WTC11 (cell line): ENCODE data around the gene TMEM221.

Experiments used
- GABPB1 ChIP-seq: sonication (generic); formaldehyde crosslinking; IDR thresholded peaks from 2 replicates; pipeline ENCODE4 v1.8.1; 2023; ENCODE audit warnings: mild to moderate bottlenecking, missing genetic modification reagents
- SMAD3 ChIP-seq: sonication (generic); formaldehyde crosslinking; IDR thresholded peaks from 2 replicates; pipeline ENCODE4 v1.8.0; 2022; ENCODE audit warnings: missing genetic modification reagents, mild to moderate bottlenecking, borderline replicate concordance
- ZNF263 ChIP-seq: sonication (generic); formaldehyde crosslinking; IDR thresholded peaks from 2 replicates; pipeline ENCODE4 v1.8.1; 2022; ENCODE audit warnings: low read depth, mild to moderate bottlenecking, moderate library complexity, missing genetic modification reagents
- TF ChIP-seq, protein P1 (sequence below): sonication (generic); formaldehyde crosslinking; IDR thresholded peaks from 2 replicates; pipeline ENCODE4 v1.8.1; 2022; ENCODE audit warnings: mild to moderate bottlenecking, moderate library complexity, missing genetic modification reagents
- TF ChIP-seq, protein P2 (sequence below): fragments of 200-600 bp; IDR thresholded peaks from 2 replicates; pipeline ENCODE4 v1.8.0; 2022; ENCODE audit warnings: antibody characterized with exemption
- TF ChIP-seq, protein P3 (sequence below): sonication (generic); formaldehyde crosslinking; IDR thresholded peaks from 2 replicates; pipeline ENCODE4 v1.8.0; 2022; ENCODE audit warnings: mild to moderate bottlenecking, missing genetic modification reagents

DNA sequence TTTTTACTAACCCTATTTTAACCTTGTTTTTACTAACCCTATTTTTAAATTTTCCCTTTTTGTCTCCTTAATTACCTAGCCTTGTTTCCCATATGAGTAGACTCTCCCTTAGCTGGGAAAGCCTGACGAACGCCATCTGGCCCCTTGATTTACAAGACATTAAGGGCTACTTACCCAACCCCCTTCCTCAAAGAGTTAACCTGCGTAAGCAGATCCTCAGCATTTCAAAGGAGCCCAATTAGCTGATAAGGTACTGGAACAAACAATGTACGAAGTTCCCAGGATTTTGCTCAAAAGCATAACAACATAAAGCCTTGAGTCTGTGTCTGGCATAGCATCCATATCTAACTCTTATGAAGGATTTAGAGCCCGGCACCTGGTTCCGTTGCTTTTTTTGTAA lies 33.3 kb downstream of the TMEM221 start:
- TF ChIP-seq, protein P1, sequence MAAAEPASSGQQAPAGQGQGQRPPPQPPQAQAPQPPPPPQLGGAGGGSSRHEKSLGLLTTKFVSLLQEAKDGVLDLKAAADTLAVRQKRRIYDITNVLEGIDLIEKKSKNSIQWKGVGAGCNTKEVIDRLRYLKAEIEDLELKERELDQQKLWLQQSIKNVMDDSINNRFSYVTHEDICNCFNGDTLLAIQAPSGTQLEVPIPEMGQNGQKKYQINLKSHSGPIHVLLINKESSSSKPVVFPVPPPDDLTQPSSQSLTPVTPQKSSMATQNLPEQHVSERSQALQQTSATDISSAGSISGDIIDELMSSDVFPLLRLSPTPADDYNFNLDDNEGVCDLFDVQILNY (CRISPR knock-in tag) = no peak
- TF ChIP-seq ZNF263 (CRISPR knock-in tag) (no peak), GABPB1 (CRISPR knock-in tag) (no peak), SMAD3 (no peak)
- TF ChIP-seq, protein P2, sequence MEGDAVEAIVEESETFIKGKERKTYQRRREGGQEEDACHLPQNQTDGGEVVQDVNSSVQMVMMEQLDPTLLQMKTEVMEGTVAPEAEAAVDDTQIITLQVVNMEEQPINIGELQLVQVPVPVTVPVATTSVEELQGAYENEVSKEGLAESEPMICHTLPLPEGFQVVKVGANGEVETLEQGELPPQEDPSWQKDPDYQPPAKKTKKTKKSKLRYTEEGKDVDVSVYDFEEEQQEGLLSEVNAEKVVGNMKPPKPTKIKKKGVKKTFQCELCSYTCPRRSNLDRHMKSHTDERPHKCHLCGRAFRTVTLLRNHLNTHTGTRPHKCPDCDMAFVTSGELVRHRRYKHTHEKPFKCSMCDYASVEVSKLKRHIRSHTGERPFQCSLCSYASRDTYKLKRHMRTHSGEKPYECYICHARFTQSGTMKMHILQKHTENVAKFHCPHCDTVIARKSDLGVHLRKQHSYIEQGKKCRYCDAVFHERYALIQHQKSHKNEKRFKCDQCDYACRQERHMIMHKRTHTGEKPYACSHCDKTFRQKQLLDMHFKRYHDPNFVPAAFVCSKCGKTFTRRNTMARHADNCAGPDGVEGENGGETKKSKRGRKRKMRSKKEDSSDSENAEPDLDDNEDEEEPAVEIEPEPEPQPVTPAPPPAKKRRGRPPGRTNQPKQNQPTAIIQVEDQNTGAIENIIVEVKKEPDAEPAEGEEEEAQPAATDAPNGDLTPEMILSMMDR = no peak
- TF ChIP-seq, protein P3, sequence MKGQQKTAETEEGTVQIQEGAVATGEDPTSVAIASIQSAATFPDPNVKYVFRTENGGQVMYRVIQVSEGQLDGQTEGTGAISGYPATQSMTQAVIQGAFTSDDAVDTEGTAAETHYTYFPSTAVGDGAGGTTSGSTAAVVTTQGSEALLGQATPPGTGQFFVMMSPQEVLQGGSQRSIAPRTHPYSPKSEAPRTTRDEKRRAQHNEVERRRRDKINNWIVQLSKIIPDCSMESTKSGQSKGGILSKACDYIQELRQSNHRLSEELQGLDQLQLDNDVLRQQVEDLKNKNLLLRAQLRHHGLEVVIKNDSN (CRISPR knock-in tag) = no peak
